Liver (tissue), 3 donors: ENCODE results near the gene TMEM176A.

Source experiments
- EGR1 ChIP-seq, 2 donors: IDR thresholded peaks; 2 replicates each; pipeline ENCODE4 v1.6.1; 2016 to 2018; ENCODE audit warnings: antibody characterized with exemption in 2 of 2, low read depth in 2 of 2
- FOXA1 ChIP-seq: IDR thresholded peaks from 2 replicates; pipeline ENCODE4 v1.6.1; 2016; ENCODE audit warnings: antibody characterized with exemption
- GABPA ChIP-seq, 2 donors: IDR thresholded peaks in 1 of 2; conservative IDR thresholded peaks in 1 of 2; 2 replicates each; pipeline ENCODE4 v1.6.1; 2016; ENCODE audit warnings: antibody characterized with exemption in 2 of 2, mild to moderate bottlenecking in 1 of 2, moderate library complexity in 1 of 2
- JUND ChIP-seq, 2 donors: IDR thresholded peaks; 2 replicates each; pipeline ENCODE4 v1.6.1; 2016; ENCODE audit warnings: antibody characterized with exemption in 2 of 2
- NR2F2 ChIP-seq: IDR thresholded peaks from 2 replicates; pipeline ENCODE4 v1.6.1; 2016; ENCODE audit warnings: antibody characterized with exemption
- RAD21 ChIP-seq, 2 donors: IDR thresholded peaks; 2 replicates each; pipeline ENCODE4 v1.6.1; 2016; ENCODE audit warnings: antibody characterized with exemption in 2 of 2, mild to moderate bottlenecking in 2 of 2
- RXRA ChIP-seq, 2 donors: IDR thresholded peaks; 2 replicates each; pipeline ENCODE4 v1.6.1; 2017 to 2018; ENCODE audit warnings: antibody characterized with exemption in 2 of 2, mild to moderate bottlenecking in 1 of 2
- SP1 ChIP-seq: IDR thresholded peaks from 2 replicates; pipeline ENCODE4 v1.6.1; 2018; ENCODE audit warnings: antibody characterized with exemption, mild to moderate bottlenecking
- TAF1 ChIP-seq: conservative IDR thresholded peaks from 2 replicates; pipeline ENCODE4 v1.6.1; 2016; ENCODE audit warnings: antibody characterized with exemption, mild to moderate bottlenecking
- YY1 ChIP-seq: IDR thresholded peaks from 2 replicates; pipeline ENCODE4 v1.6.1; 2016; ENCODE audit warnings: antibody characterized with exemption, mild to moderate bottlenecking
- TF ChIP-seq, protein P1 (sequence below): fragments of 150-350 bp; IDR thresholded peaks from 2 replicates; pipeline ENCODE4 v1.5.1; 2017; ENCODE audit warnings: improper control_type of control experiment, low read depth, low read length; ENCODE audit not compliant: missing input control
- TF ChIP-seq, protein P2 (sequence below): IDR thresholded peaks from 2 replicates; pipeline ENCODE4 v1.6.1; 2016; ENCODE audit warnings: antibody characterized with exemption, mild to moderate bottlenecking
- TF ChIP-seq, protein P3 (sequence below): IDR thresholded peaks from 2 replicates; pipeline ENCODE4 v1.6.1; 2016; ENCODE audit warnings: antibody characterized with exemption
- TF ChIP-seq, protein P4 (sequence below): IDR thresholded peaks from 2 replicates; pipeline ENCODE4 v1.6.1; 2016; ENCODE audit warnings: antibody characterized with exemption
- donor health status: healthy.
- donor health status: healthy.

DNA sequence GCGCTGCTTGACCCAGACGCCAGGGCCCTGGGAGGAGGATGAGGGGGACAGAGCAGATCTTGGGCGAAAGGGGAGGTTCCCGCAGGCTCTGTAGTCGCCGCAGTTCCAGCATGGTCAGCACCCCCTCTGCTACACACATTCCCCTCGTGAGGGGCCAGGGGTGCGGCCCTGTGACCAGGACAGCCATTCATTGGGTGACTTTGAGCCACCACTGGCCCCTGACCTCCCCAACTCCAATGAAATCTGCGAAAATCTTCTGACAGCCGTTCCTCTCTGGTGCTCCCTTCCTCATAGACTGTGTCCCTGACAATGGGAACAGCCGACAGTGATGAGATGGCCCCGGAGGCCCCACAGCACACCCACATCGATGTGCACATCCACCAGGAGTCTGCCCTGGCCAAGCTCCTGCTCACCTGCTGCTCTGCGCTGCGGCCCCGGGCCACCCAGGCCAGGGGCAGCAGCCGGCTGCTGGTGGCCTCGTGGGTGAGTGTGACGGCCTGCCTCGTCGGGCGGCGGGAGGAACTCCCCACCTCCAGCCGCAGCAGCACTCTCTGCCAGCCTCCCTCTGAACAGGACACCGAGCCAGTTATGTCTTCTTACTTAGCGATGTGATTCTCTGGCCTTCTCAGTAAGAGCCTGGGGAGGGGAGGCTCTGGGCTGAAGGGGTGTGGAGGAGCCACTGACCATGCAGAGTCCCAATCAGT lies 825 bp downstream of the TMEM176A start:
- TF ChIP-seq, protein P1, sequence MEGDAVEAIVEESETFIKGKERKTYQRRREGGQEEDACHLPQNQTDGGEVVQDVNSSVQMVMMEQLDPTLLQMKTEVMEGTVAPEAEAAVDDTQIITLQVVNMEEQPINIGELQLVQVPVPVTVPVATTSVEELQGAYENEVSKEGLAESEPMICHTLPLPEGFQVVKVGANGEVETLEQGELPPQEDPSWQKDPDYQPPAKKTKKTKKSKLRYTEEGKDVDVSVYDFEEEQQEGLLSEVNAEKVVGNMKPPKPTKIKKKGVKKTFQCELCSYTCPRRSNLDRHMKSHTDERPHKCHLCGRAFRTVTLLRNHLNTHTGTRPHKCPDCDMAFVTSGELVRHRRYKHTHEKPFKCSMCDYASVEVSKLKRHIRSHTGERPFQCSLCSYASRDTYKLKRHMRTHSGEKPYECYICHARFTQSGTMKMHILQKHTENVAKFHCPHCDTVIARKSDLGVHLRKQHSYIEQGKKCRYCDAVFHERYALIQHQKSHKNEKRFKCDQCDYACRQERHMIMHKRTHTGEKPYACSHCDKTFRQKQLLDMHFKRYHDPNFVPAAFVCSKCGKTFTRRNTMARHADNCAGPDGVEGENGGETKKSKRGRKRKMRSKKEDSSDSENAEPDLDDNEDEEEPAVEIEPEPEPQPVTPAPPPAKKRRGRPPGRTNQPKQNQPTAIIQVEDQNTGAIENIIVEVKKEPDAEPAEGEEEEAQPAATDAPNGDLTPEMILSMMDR = no peak
- TF ChIP-seq NR2F2 (no peak), JUND (IDR thresholded peaks at IDR 0.05) (no peak), TAF1 (no peak), YY1 (peak; percentile 51), FOXA1 (no peak), RAD21 (IDR thresholded peaks at IDR 0.05) (no peak), EGR1 (IDR thresholded peaks at IDR 0.05; ENCODE audit: low read depth in 2 of 2) (no peak), RXRA (IDR thresholded peaks at IDR 0.05) (no peak), SP1 (no peak), GABPA (IDR thresholded peaks at IDR 0.05 in 1 of 2, conservative IDR thresholded peaks at IDR 0.05 in 1 of 2) (no peak)
- TF ChIP-seq, protein P2, sequence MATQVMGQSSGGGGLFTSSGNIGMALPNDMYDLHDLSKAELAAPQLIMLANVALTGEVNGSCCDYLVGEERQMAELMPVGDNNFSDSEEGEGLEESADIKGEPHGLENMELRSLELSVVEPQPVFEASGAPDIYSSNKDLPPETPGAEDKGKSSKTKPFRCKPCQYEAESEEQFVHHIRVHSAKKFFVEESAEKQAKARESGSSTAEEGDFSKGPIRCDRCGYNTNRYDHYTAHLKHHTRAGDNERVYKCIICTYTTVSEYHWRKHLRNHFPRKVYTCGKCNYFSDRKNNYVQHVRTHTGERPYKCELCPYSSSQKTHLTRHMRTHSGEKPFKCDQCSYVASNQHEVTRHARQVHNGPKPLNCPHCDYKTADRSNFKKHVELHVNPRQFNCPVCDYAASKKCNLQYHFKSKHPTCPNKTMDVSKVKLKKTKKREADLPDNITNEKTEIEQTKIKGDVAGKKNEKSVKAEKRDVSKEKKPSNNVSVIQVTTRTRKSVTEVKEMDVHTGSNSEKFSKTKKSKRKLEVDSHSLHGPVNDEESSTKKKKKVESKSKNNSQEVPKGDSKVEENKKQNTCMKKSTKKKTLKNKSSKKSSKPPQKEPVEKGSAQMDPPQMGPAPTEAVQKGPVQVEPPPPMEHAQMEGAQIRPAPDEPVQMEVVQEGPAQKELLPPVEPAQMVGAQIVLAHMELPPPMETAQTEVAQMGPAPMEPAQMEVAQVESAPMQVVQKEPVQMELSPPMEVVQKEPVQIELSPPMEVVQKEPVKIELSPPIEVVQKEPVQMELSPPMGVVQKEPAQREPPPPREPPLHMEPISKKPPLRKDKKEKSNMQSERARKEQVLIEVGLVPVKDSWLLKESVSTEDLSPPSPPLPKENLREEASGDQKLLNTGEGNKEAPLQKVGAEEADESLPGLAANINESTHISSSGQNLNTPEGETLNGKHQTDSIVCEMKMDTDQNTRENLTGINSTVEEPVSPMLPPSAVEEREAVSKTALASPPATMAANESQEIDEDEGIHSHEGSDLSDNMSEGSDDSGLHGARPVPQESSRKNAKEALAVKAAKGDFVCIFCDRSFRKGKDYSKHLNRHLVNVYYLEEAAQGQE = no peak
- TF ChIP-seq, protein P3, sequence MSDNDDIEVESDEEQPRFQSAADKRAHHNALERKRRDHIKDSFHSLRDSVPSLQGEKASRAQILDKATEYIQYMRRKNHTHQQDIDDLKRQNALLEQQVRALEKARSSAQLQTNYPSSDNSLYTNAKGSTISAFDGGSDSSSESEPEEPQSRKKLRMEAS = no peak
- TF ChIP-seq, protein P4, sequence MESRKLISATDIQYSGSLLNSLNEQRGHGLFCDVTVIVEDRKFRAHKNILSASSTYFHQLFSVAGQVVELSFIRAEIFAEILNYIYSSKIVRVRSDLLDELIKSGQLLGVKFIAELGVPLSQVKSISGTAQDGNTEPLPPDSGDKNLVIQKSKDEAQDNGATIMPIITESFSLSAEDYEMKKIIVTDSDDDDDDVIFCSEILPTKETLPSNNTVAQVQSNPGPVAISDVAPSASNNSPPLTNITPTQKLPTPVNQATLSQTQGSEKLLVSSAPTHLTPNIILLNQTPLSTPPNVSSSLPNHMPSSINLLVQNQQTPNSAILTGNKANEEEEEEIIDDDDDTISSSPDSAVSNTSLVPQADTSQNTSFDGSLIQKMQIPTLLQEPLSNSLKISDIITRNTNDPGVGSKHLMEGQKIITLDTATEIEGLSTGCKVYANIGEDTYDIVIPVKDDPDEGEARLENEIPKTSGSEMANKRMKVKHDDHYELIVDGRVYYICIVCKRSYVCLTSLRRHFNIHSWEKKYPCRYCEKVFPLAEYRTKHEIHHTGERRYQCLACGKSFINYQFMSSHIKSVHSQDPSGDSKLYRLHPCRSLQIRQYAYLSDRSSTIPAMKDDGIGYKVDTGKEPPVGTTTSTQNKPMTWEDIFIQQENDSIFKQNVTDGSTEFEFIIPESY = no peak
